ENCODE data around the gene SCGB1C2. TPM values are rescaled to one million over a fixed set of nuclear protein-coding genes. Genes with fewer than 3 reads are reported as not detected.

SCGB1C2 gene
- total RNA-seq, 1 donor from 2014 or later, result not detected

- H3K9me3 ChIP-seq, result no peaks in the 10 kb centered on the region
- TF ChIP-seq CTCF (IDR thresholded peaks at IDR 0.05), result no peak
- no peak for TF ChIP-seq POLR2AphosphoS5 (IDR thresholded peaks at IDR 0.05; ENCODE audit: insufficient read depth in 1 of 2, low read depth in 1 of 2)
- TF ChIP-seq POLR2A (IDR thresholded peaks at IDR 0.05), result no peak
- H3K27me3 ChIP-seq, result no peaks in the 10 kb centered on the region
- no peaks in the 10 kb centered on the region for H3K4me1 ChIP-seq
- no peak overlapping the region for H3K27ac ChIP-seq
- H3K4me3 ChIP-seq, result no peak overlapping the region
- intact Hi-C loops (cut with DNase I), result no loop called here
- no peaks in the 10 kb centered on the region for H3K36me3 ChIP-seq
- DNase-seq (ENCODE audit: extremely low spot score in 2 of 2), result no peak
These were observed 23.0 kb downstream of the SCGB1C2 start for GRCh38 chr17:160336-160735.

GRCh38 chr17:161481-161880, 24.1 kb downstream of the SCGB1C2 start:
- no peaks in the 10 kb centered on the region for H3K36me3 ChIP-seq

GRCh38 chr17:162689-163088, 25.3 kb downstream of the SCGB1C2 start:
- TF ChIP-seq CTCF (IDR thresholded peaks at IDR 0.05) (no peak), POLR2A (IDR thresholded peaks at IDR 0.05) (no peak), POLR2AphosphoS5 (IDR thresholded peaks at IDR 0.05; ENCODE audit: insufficient read depth in 1 of 2, low read depth in 1 of 2) (no peak)

More at GRCh38 chr17:161481-161880, 24.1 kb downstream of the SCGB1C2 start:
- no peak for DNase-seq (ENCODE audit: extremely low spot score in 2 of 2)
- intact Hi-C loops (cut with DNase I), result no loop called here
- no peak overlapping the region for H3K4me3 ChIP-seq
- no peaks in the 10 kb centered on the region for H3K4me1 ChIP-seq
- TF ChIP-seq POLR2AphosphoS5 (IDR thresholded peaks at IDR 0.05; ENCODE audit: insufficient read depth in 1 of 2, low read depth in 1 of 2) (no peak), POLR2A (IDR thresholded peaks at IDR 0.05) (no peak), CTCF (IDR thresholded peaks at IDR 0.05) (no peak)
- no peaks in the 10 kb centered on the region for H3K27me3 ChIP-seq
- no peak overlapping the region for H3K27ac ChIP-seq
- H3K9me3 ChIP-seq, result no peaks in the 10 kb centered on the region

GRCh38 chr17:163514-164098, 26.2 kb downstream of the SCGB1C2 start:
- intact Hi-C loops (cut with DNase I), result no loop called here
- H3K27ac ChIP-seq, result no peak overlapping the region

More at GRCh38 chr17:162689-163088, 25.3 kb downstream of the SCGB1C2 start:
- H3K27ac ChIP-seq, result no peak overlapping the region
- no peak for DNase-seq (ENCODE audit: extremely low spot score in 2 of 2)
- no peaks in the 10 kb centered on the region for H3K27me3 ChIP-seq
- no peaks in the 10 kb centered on the region for H3K9me3 ChIP-seq
- intact Hi-C loops (cut with DNase I), result no loop called here
- H3K36me3 ChIP-seq, result no peaks in the 10 kb centered on the region
- no peaks in the 10 kb centered on the region for H3K4me1 ChIP-seq
- H3K4me3 ChIP-seq, result no peak overlapping the region

More at GRCh38 chr17:163514-164098, 26.2 kb downstream of the SCGB1C2 start:
- DNase-seq (ENCODE audit: extremely low spot score in 2 of 2), result no peak
- Histone ChIP-seq H3K9me3 (no peaks in the 10 kb centered on the region), H3K4me1 (no peaks in the 10 kb centered on the region), H3K4me3 (no peak overlapping the region), H3K27me3 (no peaks in the 10 kb centered on the region), H3K36me3 (no peaks in the 10 kb centered on the region)
- TF ChIP-seq POLR2A (IDR thresholded peaks at IDR 0.05) (no peak), CTCF (IDR thresholded peaks at IDR 0.05) (no peak), POLR2AphosphoS5 (IDR thresholded peaks at IDR 0.05; ENCODE audit: insufficient read depth in 1 of 2, low read depth in 1 of 2) (no peak)
